Head of caudate nucleus (tissue), 42 donors: ENCODE measurements around the gene MAP2K4.
A peak's percentile ranks its signal among the peaks of the same experiment; 100 is the strongest.

Experiments
- DNase-seq, 42 donors: peaks; one replicate each; pipeline versions ENCODE4 v3.0.0 to v3.0.0-alpha.2; 2020 to 2021; ENCODE audit warnings: mixed read lengths in 7 of 42
- intact Hi-C: fragments of 100-400 bp; cut with DNase I; formaldehyde crosslinking; loops from one replicate; pipeline ENCODE4 v1.15.0; 2022

Gene MAP2K4

GRCh38 chr17:12077773-12078172, 57.1 kb downstream of the MAP2K4 start:
- intact Hi-C loops = no loop called here

GRCh38 chr17:12078791-12079190, 58.1 kb downstream of the MAP2K4 start:
- no peak for DNase-seq
- intact Hi-C loops = no loop called here

More at GRCh38 chr17:12077773-12078172, 57.1 kb downstream of the MAP2K4 start:
- DNase-seq = no peak

GRCh38 chr17:12081720-12082119, 61.0 kb downstream of the MAP2K4 start:
- no peak for DNase-seq

GRCh38 chr17:12085076-12085949, 64.6 kb downstream of the MAP2K4 start:
- peak in 1 of 42 donors; percentile 7 for DNase-seq
- intact Hi-C loops = no loop called here

More at GRCh38 chr17:12081720-12082119, 61.0 kb downstream of the MAP2K4 start:
- intact Hi-C loops = no loop called here

- intact Hi-C loops = no loop called here
- no peak for DNase-seq
Observed at GRCh38 chr17:12088035-12088434, 67.4 kb downstream of the MAP2K4 start.

- intact Hi-C loops = no loop called here
Observed at GRCh38 chr17:12089809-12090384, 69.2 kb downstream of the MAP2K4 start.

GRCh38 chr17:12094336-12094735, 73.7 kb downstream of the MAP2K4 start:
- intact Hi-C loops = no loop called here
- DNase-seq = no peak

More at GRCh38 chr17:12089809-12090384, 69.2 kb downstream of the MAP2K4 start:
- no peak for DNase-seq

- intact Hi-C loops = no loop called here
- no peak for DNase-seq
Observed at GRCh38 chr17:12095522-12095921, 74.8 kb downstream of the MAP2K4 start.

GRCh38 chr17:12097326-12097725, 76.6 kb downstream of the MAP2K4 start:
- intact Hi-C loops = no loop called here
- no peak for DNase-seq

GRCh38 chr17:12098568-12098967, 77.9 kb downstream of the MAP2K4 start:
- no peak for DNase-seq
- intact Hi-C loops = no loop called here

GRCh38 chr17:12099412-12099811, 78.7 kb downstream of the MAP2K4 start:
- intact Hi-C loops = no loop called here
- DNase-seq = no peak

- intact Hi-C loops = no loop called here
- no peak for DNase-seq
Observed at GRCh38 chr17:12104831-12105230, 84.2 kb downstream of the MAP2K4 start.

- DNase-seq = no peak
- intact Hi-C loops = no loop called here
Observed at GRCh38 chr17:12107905-12108304, 87.2 kb downstream of the MAP2K4 start.

GRCh38 chr17:12110906-12111305, 90.2 kb downstream of the MAP2K4 start:
- intact Hi-C loops = no loop called here
- no peak for DNase-seq

- intact Hi-C loops = no loop called here
- no peak for DNase-seq
Observed at GRCh38 chr17:12113156-12113555, 92.5 kb downstream of the MAP2K4 start.

- intact Hi-C loops = no loop called here
- no peak for DNase-seq
Observed at GRCh38 chr17:12114686-12115418, 94.2 kb downstream of the MAP2K4 start.

GRCh38 chr17:12116143-12116542, 95.5 kb downstream of the MAP2K4 start:
- no peak for DNase-seq
- intact Hi-C loops = no loop called here

GRCh38 chr17:12118617-12119016, 97.9 kb downstream of the MAP2K4 start:
- no peak for DNase-seq
- intact Hi-C loops = no loop called here

- intact Hi-C loops = no loop called here
- DNase-seq = no peak
Observed at GRCh38 chr17:12122075-12122474, 101.4 kb downstream of the MAP2K4 start.

- DNase-seq = no peak
- intact Hi-C loops = no loop called here
Observed at GRCh38 chr17:12127177-12127576, 106.5 kb downstream of the MAP2K4 start.
